Fibroblast of skin of scalp (primary cell): ENCODE measurements around the gene NPB.
"Not testable (repeated sequence)": the region's sequence is repeated elsewhere in the genome, so short reads cannot be mapped to it uniquely, and the experiment has no call there.

Source experiments
- DNase-seq: peaks from one replicate; pipeline ENCODE4 v3.0.0-alpha.2; 2013

The NPB gene

DNA sequence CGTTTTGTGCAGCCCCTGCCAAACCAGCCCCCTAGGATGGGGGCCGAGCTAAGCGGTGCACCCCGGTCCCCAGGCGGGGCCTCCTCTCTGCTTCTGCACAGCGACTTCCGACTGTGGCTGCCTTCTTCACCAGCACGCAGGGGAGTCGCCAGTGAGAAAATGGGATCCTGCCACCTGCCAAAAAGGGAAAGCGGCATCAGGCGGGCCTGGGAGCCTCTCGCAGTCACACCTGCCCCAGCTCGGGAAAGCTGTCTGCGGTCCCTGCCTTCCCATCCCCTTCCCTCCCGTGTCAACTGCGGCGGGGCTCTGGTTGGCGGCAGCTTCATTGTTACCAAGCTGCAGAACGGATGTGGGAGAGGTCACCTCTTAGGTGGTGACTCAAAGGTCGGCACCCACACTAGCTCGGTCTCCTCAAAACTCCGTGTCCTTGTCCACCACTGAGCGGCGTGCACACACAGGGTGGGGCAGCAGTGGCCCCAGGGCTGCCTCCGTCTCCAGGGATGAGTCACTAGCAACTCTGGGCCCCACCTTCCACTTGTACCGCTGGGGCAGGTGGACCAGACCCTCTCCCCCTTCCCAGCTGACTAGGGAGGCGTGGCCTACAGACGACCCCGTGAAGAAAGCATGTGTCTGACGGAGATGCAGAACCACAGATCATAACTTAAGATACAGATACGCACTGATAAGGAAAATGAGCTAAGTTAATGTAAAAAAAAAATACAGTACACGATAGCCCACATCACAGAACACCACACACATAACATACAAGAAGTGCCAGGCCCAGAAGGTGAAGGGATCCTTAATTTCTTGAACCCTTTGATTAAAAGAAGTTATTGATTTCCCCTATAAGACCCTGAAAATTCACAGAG, 10.6 kb downstream of the NPB start:
- no peak for DNase-seq

DNA sequence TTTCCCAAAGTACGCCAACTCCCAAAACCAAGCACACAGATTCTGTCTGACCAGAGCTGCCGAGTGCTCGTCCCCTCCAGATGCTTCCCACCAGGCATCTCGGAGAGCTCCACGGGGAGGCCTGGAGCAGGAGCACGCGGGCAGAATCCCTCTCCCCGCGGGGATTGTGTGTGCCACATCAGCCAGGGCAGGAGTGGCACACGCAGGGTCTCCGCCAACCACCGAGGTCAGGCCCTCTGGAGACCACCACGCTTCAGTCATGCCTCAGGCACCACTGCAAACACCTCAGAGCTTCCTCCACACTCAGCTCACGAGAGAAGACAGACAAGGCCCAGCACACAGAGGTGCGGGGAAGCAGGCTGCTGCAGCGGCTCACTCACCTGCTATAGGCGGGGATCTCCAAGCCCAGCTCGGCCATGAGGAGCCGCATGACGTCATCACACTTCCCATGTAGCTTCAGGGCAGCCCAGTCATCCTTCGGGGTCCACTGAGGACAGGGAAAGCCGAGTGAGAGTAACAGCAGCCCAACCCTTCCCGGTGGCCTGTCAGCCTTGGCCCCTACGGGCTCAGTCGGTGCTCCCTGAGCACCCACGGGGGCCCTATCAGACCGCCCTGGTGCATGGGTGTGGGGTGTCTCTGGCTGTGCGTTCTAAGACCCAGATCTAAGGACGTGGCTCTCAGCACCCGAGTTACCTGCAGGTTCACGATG, 11.5 kb downstream of the NPB start:
- no peak for DNase-seq

DNA sequence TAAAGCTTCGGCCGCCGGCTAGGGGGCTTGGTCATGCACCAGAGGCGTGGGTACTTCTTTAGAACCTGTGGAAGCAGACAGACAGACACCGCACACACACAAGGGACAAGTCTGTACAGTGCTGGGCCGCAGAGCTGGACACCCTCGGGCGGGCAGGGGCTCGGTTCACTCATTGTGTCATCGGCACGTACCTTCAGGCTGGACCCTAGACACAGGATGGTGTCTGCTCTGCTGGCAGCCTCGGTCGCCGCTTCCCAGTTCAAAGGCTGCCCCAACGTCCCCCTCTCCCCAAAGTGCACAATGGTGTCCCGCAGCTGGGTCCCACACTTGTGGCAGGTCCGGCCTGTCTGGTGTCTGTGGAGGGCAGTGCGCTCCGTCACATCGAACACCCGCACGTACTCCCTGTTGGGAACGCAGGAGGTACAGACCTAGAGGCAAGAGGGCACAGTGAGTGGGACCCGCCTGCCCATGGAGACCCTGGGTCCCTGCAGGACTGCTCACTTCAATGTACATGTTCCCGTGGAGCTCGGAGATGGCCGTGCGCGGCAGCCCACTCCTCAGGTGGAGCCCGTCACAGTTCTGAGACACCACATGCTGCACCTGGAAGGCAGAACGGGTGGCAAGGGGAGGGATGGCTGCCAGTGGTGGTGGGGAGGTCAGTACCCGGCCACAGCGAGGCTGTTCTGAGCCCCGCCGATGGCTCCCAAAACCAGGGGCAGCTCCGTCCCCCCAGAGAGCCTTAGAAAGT, 12.2 kb downstream of the NPB start:
- DNase-seq = no peak

DNA sequence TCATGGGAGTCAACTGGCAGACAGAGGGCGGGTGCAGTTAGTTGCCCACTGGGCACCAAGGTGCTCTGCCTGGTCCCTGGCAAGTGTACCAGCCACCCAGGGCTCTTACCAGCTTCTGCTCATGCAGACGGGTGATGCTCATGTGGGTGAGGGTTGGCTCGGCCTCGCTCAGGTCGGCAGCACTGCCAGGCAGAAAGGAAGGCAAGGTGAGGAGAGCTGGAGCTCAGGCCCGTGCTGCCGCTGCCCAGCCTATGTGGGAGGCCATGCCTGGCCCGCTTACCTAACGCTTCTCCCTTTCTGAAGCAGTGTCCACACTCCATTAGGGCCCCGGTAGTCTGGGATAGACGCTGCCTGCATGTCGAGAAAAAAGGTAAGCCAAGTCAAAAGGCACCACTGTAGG, 13.3 kb downstream of the NPB start:
- DNase-seq = no peak

DNA sequence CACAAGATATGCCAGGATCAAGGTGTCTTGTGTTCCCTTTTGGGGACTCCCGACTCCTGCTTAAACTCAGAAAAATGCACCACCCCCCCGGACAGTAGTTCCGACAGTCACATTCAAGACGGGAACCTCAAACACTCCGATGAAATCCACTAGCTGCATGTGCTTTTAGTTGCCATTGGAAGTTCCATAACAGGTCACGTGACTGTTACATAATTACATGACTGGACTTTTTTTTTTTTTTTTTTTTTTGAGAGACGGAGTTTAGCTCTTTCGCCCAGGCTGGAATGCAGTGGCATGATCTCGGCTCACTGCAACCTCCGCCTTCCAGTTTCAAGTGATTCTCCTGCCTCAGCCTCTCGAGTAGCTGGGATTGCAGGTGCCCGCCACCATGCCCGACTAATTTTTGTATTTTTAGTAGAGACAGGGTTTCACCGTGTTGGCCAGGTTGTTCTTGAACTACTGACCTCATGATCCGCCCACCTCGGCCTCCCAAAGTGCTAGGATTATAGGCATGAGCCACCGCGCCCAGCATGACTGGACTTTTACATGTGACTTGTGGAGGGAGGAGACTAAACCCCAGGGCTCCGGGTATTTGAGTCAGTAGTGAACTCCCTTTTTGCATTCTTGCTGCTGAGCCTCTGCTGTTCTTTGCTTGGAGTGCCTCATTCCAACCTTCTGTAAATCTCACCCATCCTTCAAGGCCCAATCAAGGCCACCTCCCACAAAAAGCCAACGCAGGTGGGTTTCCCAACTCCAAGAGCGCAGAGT, 14.4 kb downstream of the NPB start:
- DNase-seq = peak; percentile 46

DNA sequence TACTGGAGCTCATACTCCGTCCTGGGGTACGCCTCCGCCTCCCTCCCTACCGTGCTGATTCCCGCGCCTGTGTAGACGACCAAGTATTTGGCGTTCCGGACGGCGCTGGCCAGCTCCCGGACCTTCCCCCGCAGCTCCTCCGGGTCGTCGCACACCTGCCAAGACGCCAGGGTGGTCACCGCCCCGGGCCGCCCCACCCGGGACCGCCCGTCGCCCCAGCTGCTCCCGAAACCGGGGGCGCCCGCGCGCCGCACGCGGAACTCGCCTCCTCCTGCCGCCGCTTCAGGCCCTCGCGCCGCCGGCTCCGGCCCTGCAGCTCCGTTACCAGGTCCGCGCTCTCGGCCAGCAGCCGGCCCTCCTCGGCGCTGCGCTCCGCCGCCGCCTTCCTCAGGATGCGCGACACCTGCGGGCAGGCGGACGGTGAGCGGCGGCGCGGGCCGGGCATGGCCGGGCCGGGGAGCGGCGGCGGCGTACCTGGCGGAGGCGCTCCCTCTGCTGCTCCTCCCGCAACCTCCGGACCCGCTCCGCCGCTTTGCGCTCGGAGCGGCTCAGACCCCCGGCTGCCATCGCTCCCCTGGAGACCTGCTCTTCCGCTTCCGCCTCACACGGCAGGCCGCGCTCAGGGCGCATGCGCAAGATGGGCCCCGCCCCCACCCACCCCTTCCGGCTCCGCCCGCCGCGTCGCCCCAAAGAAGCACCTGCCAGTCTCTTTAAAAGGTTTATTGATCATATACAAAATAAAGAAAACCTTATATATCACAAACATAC, 15.7 kb downstream of the NPB start, which contains the start of gene SIRT7:
Gene SIRT7, minus strand, starts transcription at position 612 of the 768 bp plus-strand sequence. Its CDS starts 45 bp downstream, at position 567.
- peak; percentile 74 for DNase-seq

DNA sequence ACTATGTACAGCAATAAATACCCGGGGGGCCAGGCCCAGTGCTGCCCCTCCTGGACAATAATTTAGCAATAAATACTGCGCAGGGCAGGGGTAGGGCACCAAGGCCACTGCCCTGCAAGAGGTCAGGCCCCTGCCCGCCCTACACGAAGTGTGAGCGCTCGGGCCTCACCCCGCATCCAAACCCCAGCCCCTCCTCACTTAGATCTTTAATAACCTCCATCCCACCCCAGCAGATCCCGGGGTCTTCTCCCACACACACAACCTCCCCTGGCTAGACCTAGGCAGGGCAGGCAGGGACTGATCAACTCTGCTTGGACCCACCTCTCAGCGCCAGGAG, 16.3 kb downstream of the NPB start:
- not testable (repeated sequence) for DNase-seq

DNA sequence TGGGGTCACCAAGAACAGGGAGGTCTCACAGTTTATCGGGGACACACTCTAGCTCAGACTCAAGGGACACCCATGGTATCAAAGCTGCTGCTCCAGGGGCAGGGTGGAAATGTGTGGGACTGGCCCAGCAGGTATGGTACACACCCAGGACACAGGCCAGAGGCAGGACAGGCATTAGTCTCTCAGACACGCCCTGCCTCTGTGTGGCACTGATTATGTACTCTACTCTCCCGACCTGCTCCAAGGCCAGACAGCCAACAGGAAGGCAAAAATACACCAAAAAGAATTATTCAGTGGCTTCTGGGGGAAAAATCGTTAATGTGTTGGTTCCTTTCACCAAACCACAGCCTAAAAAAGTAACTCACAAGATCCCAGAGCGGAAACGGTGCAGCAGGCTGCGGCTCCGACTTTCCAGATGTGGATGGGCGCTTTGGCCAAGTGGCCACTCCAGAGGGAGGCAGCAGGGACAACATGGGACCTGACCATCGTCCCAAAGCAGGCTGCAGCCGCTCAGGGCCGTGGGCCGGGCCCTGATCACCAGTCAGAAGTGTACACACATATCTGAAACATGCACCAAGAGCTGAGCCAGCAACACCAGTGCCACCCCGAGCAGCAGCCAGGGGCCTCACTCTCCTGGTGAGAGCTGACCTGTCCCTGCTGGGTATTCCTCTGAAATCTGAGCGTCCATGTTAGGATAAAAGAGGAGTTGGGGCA, 17.0 kb downstream of the NPB start:
- DNase-seq = no peak

DNA sequence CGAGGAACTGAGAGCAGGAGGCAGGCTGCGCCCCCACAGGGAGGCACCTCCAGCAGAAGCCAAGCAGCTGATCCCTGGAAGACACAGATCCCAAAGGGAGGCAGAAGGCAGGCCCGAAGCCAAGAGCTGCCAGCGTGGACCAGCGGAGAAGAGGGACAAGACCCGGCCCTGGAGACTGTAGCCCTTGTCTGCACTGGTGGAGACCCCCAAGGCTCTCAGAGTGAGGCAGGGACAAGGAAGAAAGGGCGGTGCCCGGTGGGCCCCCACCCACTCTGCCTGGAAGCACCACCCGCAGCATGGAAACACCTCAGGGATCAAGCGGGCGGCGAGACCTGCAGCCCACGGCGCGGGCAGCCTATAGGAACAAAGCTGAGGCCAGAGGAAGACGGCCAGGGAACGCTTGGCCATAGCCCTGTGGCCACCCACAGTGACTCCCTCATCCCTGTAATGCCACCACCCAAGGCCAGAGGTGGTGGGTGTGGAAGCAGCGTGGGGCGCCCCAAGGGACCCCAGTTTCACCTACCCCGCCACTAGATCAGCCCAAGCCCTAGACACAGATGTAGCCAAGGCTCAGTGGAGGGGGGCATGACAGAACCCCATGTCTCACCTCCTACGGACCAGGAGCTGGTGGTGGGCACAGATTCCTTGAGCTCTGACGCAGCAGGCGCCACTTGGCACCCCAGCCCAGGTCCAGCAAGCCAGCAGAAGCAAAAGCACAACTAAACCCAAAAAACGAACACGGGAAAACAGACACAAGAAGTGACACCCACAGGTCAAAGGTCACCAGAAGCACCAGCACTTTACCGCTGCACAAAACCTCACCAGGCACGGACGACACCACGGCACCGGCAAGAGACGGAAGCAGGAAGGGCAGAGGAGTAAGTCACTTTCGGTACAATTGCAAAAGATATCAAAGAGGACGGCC, 18.8 kb downstream of the NPB start:
- DNase-seq = no peak

DNA sequence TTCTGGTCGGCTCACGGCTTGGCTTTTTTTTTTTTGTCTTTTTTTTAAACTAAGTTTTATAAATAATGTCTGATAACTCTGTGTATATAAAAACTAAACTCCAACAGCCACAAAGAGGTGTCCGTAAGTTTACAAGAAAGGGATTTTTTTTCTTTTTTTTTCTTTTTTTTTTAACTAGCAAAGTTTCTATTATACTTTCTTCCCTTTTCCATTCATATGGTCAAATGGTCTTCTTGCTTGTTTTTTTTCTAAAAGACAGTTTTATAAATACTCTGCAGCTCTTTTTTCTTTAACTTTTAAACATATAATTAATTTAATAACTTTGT, 19.5 kb downstream of the NPB start:
- DNase-seq = no peak

DNA sequence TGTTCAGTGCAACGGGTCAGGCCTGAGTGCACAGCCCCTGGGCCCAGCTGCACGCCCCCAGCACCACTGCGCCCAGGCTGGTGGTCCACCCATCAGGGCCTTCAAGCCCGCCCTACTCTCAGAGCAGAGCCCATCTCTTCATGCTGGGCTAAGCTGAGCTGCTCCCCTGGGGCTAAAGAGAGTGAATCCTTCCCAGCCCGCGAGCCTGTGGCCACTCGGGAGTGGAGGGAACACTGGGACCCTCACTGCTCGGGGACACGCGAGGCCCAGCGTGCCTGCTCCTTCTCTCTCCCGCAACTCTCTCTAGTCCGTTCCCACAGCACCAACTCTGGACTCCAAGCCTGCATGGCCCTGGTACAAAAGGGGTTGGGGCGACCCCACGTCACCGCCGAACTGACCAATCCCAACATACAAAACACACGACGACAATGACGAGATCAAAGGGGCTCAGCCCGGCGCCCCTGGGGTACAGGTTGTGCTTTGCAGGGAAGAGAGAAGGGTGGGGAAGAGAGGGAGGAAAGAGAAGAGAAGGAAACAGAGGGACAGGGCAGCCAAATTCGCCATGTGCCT, 20.0 kb downstream of the NPB start:
- DNase-seq = no peak

DNA sequence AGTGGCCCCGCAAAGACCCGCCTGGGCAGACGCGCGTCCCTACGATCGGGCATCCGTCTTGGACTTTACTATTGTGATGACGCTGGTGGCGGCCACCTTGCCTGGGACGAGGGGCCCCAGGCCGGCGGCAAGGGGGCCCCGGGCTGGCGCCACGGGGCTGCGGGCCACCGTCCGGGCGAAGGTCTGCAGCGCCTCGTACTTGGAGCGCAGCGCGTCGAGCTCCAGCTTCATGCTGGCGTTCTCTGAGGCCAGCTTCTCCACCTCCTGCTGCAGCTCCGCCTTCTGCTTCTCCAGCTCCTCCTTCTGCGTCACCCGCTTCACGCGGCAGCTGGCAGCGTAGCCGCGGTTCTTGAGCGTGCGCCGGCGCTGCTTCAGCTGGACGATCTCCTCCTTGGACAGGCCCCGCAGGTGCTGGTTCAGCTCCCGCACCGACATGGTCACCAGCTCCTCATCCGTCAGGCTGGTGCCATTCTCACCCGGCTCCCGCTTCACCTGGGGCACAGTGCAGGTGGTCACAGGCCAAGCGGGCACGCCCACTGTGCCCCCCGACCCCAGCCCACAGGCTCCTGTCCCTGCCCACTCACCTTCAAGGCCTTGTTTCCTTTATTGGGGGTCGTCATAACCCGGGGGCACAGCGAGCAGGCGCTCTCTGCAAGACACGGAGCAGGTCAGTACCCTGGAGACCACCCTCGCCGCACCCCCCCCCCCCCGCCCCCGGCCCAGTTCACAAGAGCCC, 20.7 kb downstream of the NPB start:
- DNase-seq = no peak

DNA sequence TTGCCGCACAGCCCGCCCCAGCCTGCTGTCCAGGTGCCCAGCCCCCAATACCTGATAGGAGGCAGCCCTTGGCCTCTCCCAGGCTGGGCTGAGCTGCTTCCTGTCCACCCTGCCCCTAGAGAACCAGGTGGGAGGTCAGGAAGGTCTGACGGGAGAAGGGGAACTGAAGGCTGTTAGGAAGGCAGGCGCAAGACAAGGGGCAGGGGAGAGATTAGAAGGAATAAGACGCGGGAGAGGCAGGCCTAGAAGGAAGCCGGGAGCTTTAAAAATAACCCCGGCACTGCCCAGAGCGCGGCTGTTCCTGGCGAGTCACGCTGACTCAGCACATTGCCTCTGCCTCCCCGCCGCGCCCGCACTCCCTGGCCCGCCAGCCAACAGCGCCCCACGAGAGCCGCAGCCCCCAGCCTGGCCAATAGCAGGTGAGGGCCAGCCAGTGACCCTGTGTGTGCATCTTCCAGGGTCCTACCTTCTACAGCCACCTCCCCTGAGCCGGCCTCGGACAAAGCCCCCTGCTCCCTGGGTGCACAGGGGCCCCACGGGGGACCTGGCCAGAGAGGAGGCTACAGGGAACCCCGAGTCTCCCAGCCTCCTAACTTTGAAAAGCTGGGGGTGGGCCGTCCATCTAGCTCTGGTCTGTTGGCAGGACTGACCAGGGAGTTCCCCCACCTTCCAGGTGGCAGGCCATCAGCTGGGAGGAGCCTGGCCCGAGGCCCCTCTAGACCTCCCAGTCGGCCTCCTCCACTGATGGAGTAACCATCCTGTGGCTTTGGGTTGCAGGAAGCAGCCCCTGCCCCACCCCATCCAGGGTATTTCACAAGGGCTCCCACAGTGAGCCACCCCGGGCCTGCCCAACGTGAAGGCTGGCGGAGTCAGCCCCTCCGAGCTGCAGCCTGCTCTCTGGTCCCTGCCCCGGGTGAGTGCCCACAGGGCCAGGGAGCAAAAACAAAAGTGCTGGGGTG, 21.5 kb downstream of the NPB start:
- peak; percentile 80 for DNase-seq

DNA sequence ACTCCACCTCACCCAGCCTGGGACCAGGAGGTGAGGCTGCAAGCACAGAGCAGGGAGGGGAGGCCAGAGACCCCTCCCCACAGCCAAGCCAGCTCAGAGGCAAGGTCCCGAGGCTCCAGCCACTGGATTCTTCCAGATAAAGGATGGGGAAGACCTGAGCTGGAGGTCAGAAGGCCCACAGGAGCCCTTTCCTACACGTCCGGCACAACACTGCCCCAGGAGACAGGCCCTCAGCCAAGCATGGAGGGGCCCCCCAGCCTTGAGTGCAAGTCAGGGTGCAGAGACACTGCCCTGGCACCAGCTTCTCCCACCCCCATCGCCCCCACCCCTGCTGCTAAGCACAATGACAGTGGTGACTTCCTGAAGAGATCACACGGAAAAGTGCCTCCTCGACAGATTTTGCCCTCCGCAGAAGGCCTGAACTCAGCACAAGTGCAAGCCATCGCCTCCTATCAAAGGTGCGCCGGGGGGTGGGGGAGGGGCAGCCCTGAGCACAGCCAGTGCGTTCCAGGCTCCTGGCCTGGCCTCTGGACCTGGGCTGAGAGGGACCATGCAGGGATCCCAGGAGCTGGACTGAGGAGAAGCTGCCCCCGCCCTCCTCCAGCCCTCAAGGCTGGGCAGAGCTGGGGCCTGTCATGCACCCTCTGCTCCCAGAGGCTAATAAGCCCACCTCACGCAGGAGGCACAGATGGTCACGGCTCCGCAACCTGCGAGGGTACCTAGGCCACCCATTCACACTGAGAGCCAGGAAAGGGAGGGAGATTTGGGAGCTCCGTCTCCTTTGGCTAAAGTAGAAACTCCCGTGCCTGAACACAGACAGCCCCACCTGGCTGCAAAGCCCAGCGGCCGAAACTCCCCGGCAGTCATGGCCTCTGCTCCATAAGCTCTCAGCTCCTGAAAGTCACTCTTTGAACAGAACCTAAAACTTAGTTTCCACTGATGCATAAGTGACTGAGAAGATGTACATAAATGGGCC, 22.8 kb downstream of the NPB start:
- no peak for DNase-seq

DNA sequence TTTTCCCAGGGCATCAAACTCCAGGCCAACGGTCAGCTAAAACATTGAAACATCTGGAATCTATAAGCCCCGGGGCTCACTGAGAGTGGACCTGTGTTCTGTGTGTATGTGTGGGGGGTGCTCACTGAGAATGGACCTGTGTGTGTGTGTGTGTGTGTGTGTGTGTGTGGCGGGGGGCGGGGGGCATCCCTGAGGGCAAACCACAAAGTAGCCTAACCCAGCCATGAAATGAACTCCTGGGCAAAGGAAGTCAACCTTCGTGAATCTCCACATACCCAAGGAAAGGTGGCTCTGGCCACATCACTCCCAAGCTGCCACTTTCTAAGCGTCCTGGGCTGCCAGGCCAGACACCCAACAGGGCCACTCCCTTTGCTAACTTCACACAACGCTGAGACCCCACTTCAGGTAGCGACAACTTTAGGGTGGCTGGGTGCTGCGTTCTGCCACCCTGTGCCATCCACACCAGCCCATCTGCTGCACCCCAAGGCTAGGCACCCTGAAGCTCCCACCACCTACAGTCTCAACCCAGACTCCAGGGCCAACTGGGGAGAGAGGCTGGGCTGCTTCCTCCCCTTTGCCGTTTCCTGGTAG, 23.9 kb downstream of the NPB start:
- no peak for DNase-seq
